Sigmoid colon (tissue), 7 donors: ENCODE measurements around the gene ACSM6. TPM values are rescaled to one million over a fixed set of nuclear protein-coding genes. Genes with fewer than 3 reads are reported as not detected.
A peak's percentile ranks its signal among the peaks of the same experiment; 100 is the strongest.

Experiments used
- DNase-seq: peaks from one replicate; pipeline ENCODE4 v3.0.0-alpha.2; 2019
- H3K27ac ChIP-seq, 4 donors: fragments of 200-600 bp; sonication (generic); one replicate each; pipeline ENCODE4 v1.5.1; 2016 to 2019; ENCODE audit warnings: mild to moderate bottlenecking in 1 of 4
- H3K27me3 ChIP-seq, 3 donors: fragments of 200-600 bp; sonication (generic); one replicate each; pipeline ENCODE4 v1.5.1; 2019; ENCODE audit warnings: mild to moderate bottlenecking in 1 of 3
- H3K36me3 ChIP-seq, 4 donors: fragments of 200-600 bp; sonication (generic); one replicate each; pipeline ENCODE4 v1.5.1; 2016 to 2019
- H3K4me1 ChIP-seq, 4 donors: fragments of 200-600 bp; sonication (generic); one replicate each; pipeline ENCODE4 v1.5.1; 2017 to 2019
- H3K4me3 ChIP-seq, 4 donors: fragments of 200-600 bp; sonication (generic); one replicate each; pipeline ENCODE4 v1.5.1; 2017 to 2019; ENCODE audit warnings: mild to moderate bottlenecking in 2 of 4, moderate library complexity in 1 of 4
- H3K9me3 ChIP-seq, 4 donors: fragments of 200-600 bp in 3 of 4; sonication (generic) in 3 of 4; one replicate each; pipeline versions ENCODE4 v1.5.1 to v1.6.1; 2013 to 2019
- CTCF ChIP-seq, 4 experiments: fragments of 450-650 bp in 3 of 4; fragments of 200-600 bp in 1 of 4; IDR thresholded peaks; one replicate each; pipeline ENCODE4 v1.5.1; 2016 to 2019; ENCODE audit warnings: antibody characterized with exemption in 4 of 4, mild to moderate bottlenecking in 3 of 4, moderate library complexity in 2 of 4
- EP300 ChIP-seq, 4 donors: sonication (generic); formaldehyde crosslinking; IDR thresholded peaks; one replicate each; pipeline ENCODE4 v1.6.1; 2017; ENCODE audit warnings: antibody characterized with exemption in 4 of 4
- POLR2A ChIP-seq, 2 donors: fragments of 450-650 bp; IDR thresholded peaks; one replicate each; pipeline ENCODE4 v1.6.1; 2016; ENCODE audit warnings: antibody characterized with exemption in 2 of 2, mild to moderate bottlenecking in 2 of 2, moderate library complexity in 2 of 2
- POLR2AphosphoS5 ChIP-seq, 4 donors: sonication (generic); formaldehyde crosslinking; IDR thresholded peaks; one replicate each; pipeline ENCODE4 v1.6.1; 2017; ENCODE audit warnings: antibody characterized with exemption in 4 of 4
- WGBS, 2 donors: extraction: QIAGEN DNeasy Blood & Tissue Kit; methylation state at CpG; one replicate each; pipeline ENCODE4 v1.1.7; 2013; 5-methylcytosine and 5-hydroxymethylcytosine counted together
- intact Hi-C: fragments of 100-400 bp; cut with DNase I; formaldehyde crosslinking; loops from one replicate; pipeline ENCODE4 v1.15.1; 2023
- polyA plus RNA-seq, 3 donors: library from polyadenylated mRNA; stranded (reverse); fragments of 200-250 nt; gene quantifications; one replicate each; pipeline ENCODE4 v1.2.3, GENCODE V29; 2013
- total RNA-seq, 4 donors: library from RNA; depleted of rRNA; stranded (reverse); fragments of >200 nt; gene quantifications; one replicate each; pipeline ENCODE4 v1.1.0, GENCODE V29; 2016
- donor health status: healthy with polysubstance abuse.
- donor health status: Bipolar disorder and iron deficiency.
- donor health status: healthy.

ACSM6 gene
- total and polyA plus RNA-seq, 7 donors: 0.55 TPM; not detected in 6

- intact Hi-C loops: loop anchor here (5.0 kb wide), 1 partner anchor 43 kb away; the partner anchor contains the start of gene PDLIM1
- no peaks in the 10 kb centered on the region for H3K9me3 ChIP-seq
- H3K27me3 ChIP-seq: no peaks in the 10 kb centered on the region
- no peak overlapping the region for H3K4me3 ChIP-seq
- no peaks in the 10 kb centered on the region for H3K36me3 ChIP-seq
- DNase-seq: no peak
- no peak for TF ChIP-seq POLR2A (IDR thresholded peaks at IDR 0.05)
- no peak for TF ChIP-seq CTCF (IDR thresholded peaks at IDR 0.05)
- TF ChIP-seq EP300 (IDR thresholded peaks at IDR 0.05): no peak
- WGBS, 2 donors: 60 to 76% methylated on average over 3 of the region's 3 CpGs
- H3K27ac ChIP-seq: peak overlapping the region in 2 of 4 donors; percentile 3 to 12
- peaks cover 0 to 14% (median 9%) of the 10 kb centered on the region in 4 donors for H3K4me1 ChIP-seq
Observed at GRCh38 chr10:95248989-95249388, 55.0 kb downstream of the ACSM6 start.

DNA sequence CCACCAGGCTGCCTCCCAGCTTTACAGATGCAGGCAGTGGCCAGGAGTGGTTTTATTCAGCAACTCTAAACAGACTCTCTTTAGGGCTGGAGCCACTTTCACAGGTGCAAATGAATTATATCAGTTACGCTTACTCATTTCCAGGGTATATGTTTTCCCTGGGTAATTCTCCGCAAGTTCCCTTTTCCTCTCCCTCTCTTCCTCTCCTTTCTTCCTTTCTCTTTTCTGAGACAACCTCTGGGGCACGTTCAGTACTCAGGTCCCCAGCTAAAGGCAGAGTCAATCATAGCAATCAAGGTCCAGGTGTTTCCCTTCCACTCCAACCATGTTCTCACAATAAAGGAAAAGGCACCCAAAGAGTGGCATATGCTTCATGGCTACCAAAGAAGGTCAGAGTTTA, 55.4 kb downstream of the ACSM6 start:
- no peak for DNase-seq

GRCh38 chr10:95250856-95251255, 56.8 kb downstream of the ACSM6 start:
- no peak overlapping the region for H3K27ac ChIP-seq
- H3K27me3 ChIP-seq: no peaks in the 10 kb centered on the region
- peaks cover 0 to 14% (median 9%) of the 10 kb centered on the region in 4 donors for H3K4me1 ChIP-seq
- no peak for DNase-seq
- WGBS, 2 donors: 90 to 92% methylated on average over 4 of the region's 4 CpGs
- H3K9me3 ChIP-seq: no peaks in the 10 kb centered on the region
- no peak for TF ChIP-seq EP300 (IDR thresholded peaks at IDR 0.05)
- no peak for TF ChIP-seq POLR2AphosphoS5 (IDR thresholded peaks at IDR 0.05)
- no peak for TF ChIP-seq CTCF (IDR thresholded peaks at IDR 0.05)
- TF ChIP-seq POLR2A (IDR thresholded peaks at IDR 0.05): no peak
- no peak overlapping the region for H3K4me3 ChIP-seq
- intact Hi-C loops: no loop called here
- H3K36me3 ChIP-seq: no peaks in the 10 kb centered on the region

More for the DNA sequence above, 55.4 kb downstream of the ACSM6 start:
- 54 to 62% methylated on average over 3 of the region's 3 CpGs for WGBS, 2 donors
- intact Hi-C loops: loop anchor here (5.0 kb wide), 1 partner anchor 43 kb away; the partner anchor contains the start of gene PDLIM1
- Histone ChIP-seq H3K27me3 (no peaks in the 10 kb centered on the region), H3K4me3 (no peak overlapping the region), H3K9me3 (no peaks in the 10 kb centered on the region), H3K36me3 (no peaks in the 10 kb centered on the region), H3K27ac (peak overlapping the region in 1 of 4 donors; percentile 3), H3K4me1 (peaks cover 0 to 14% (median 9%) of the 10 kb centered on the region in 4 donors)
- TF ChIP-seq POLR2A (IDR thresholded peaks at IDR 0.05) (no peak), CTCF (IDR thresholded peaks at IDR 0.05) (no peak), EP300 (IDR thresholded peaks at IDR 0.05) (no peak), POLR2AphosphoS5 (IDR thresholded peaks at IDR 0.05) (no peak)

DNA sequence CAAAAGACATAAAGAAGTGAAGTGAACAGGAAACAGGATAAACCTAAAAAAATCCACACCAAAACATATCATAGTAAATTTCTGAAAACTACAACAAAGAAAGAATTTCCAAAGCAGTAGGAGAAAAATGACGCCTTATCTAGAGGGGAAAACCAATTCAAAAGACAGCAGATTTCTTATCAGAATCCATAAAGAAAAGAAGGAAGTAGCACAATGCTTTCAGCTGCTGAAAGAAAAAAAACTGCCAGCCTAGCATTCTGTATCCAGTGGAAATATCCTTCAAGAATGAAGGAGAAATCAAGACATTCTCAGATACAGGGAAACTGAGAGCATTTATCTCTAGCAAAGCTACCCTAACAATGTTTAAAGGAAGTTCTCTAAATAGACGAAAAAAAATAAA, 59.0 kb downstream of the ACSM6 start:
- Histone ChIP-seq H3K4me3 (no peak overlapping the region), H3K36me3 (no peaks in the 10 kb centered on the region), H3K27ac (no peak overlapping the region), H3K4me1 (peaks cover 0 to under 1% (median 0%) of the 10 kb centered on the region in 4 donors), H3K27me3 (no peaks in the 10 kb centered on the region), H3K9me3 (peaks cover 0 to 3% (median 0%) of the 10 kb centered on the region in 4 donors)
- TF ChIP-seq EP300 (IDR thresholded peaks at IDR 0.05) (no peak), CTCF (IDR thresholded peaks at IDR 0.05) (no peak), POLR2A (IDR thresholded peaks at IDR 0.05) (no peak), POLR2AphosphoS5 (IDR thresholded peaks at IDR 0.05) (no peak)
- intact Hi-C loops: no loop called here
- 49 to 70% methylated on average over 2 of the region's 2 CpGs for WGBS, 2 donors
- DNase-seq: no peak

DNA sequence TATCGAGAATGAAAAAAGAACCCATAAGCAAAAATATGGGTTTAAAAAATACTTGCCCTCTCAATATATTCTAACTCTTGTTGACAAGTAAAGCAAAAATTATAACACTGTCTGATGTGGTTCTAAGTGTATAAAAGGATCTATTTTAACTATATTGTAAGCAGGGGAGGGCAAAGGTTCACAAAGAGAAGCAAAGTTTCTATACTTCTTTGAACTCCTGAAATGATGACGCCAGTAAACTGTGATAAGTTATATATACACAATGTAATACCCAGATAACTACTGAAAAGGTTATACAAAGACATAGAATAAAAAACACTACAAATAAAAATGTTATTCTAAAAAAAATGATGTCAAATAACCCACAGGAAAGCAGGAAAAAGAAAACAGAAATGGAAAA, 59.6 kb downstream of the ACSM6 start:
- TF ChIP-seq POLR2AphosphoS5 (IDR thresholded peaks at IDR 0.05) (no peak), CTCF (IDR thresholded peaks at IDR 0.05) (no peak), POLR2A (IDR thresholded peaks at IDR 0.05) (no peak), EP300 (IDR thresholded peaks at IDR 0.05) (no peak)
- H3K4me1 ChIP-seq: no peaks in the 10 kb centered on the region

More for the DNA sequence above, 59.6 kb downstream of the ACSM6 start:
- intact Hi-C loops: no loop called here
- no peaks in the 10 kb centered on the region for H3K27me3 ChIP-seq
- 54 to 78% methylated on average over 2 of the region's 2 CpGs for WGBS, 2 donors
- H3K4me3 ChIP-seq: no peak overlapping the region
- no peak for DNase-seq
- peaks cover 0 to 3% (median 0%) of the 10 kb centered on the region in 4 donors for H3K9me3 ChIP-seq
- no peaks in the 10 kb centered on the region for H3K36me3 ChIP-seq
- H3K27ac ChIP-seq: no peak overlapping the region
